SK-N-SH (cell line): ENCODE results near the gene PCSK6. TPM values are rescaled to one million over a fixed set of nuclear protein-coding genes. Genes with fewer than 3 reads are reported as not detected.

Experiments
- CTCF ChIA-PET: fragments of 300-600, 350-600 bp; formaldehyde crosslinking; extraction: SDS; loops from one replicate; lab custom pipeline; 2021; lab: Yijun Ruan, JAX
- POLR2A ChIA-PET: fragments of 350-600 bp; sonication (Branson Sonifier 250); formaldehyde crosslinking; extraction: SDS; loops from one replicate; lab custom pipeline; 2020; ENCODE audit warnings: antibody characterized with exemption, inconsistent platforms; lab: Yijun Ruan, JAX
- DNase-seq: peaks from one replicate; pipeline ENCODE4 v3.0.0; 2012
- H2AFZ ChIP-seq: fragments of 200-600 bp; sonication (generic); 2 replicates; pipeline ENCODE4 v1.8.1; 2016; ENCODE audit warnings: antibody characterized with exemption, mild to moderate bottlenecking, low read depth
- H3F3A ChIP-seq: fragments of 200-600 bp; sonication (generic); replicated peaks from 2 replicates; pipeline ENCODE3; 2016; ENCODE audit warnings: antibody characterized with exemption, mild to moderate bottlenecking; ENCODE audit not compliant: insufficient read depth
- H3K27ac ChIP-seq, 2 experiments: fragments of 200-500 bp in 1 of 2; fragments of 200-600 bp in 1 of 2; sonication (Bioruptor generic) in 1 of 2; sonication (generic), shearing (Covaris generic) in 1 of 2; 2 replicates each; pipeline versions ENCODE4 v1.5.1 to v1.6.1; 2014 to 2016; ENCODE audit warnings: low read depth in 2 of 2, inconsistent platforms in 1 of 2, low read length in 1 of 2, mild to moderate bottlenecking in 1 of 2, mixed read lengths in 1 of 2
- H3K27me3 ChIP-seq: fragments of 200-600 bp; sonication (generic), shearing (Covaris generic); 2 replicates; pipeline ENCODE4 v1.6.1; 2016; ENCODE audit warnings: mixed run types; ENCODE audit not compliant: insufficient read depth
- H3K36me3 ChIP-seq, 2 experiments: fragments of 200-500 bp in 1 of 2; fragments of 200-600 bp in 1 of 2; sonication (Bioruptor generic) in 1 of 2; sonication (generic) in 1 of 2; replicated peaks in 1 of 2; 2 replicates each; pipeline versions ENCODE3 to v1.5.1; 2014 to 2016; ENCODE audit warnings: low read length in 1 of 2, mild to moderate bottlenecking in 1 of 2; ENCODE audit not compliant: insufficient read depth in 2 of 2, control insufficient read depth in 1 of 2
- H3K4me1 ChIP-seq, 2 experiments: fragments of 200-500 bp in 1 of 2; fragments of 200-600 bp in 1 of 2; sonication (Bioruptor generic) in 1 of 2; sonication (generic), shearing (Covaris generic) in 1 of 2; 2 replicates each; pipeline versions ENCODE4 v1.5.1 to v1.6.1; 2014 to 2016; ENCODE audit warnings: low read depth in 1 of 2, low read length in 1 of 2, mixed run types in 1 of 2; ENCODE audit not compliant: insufficient read depth in 2 of 2, control insufficient read depth in 1 of 2
- H3K4me2 ChIP-seq: fragments of 200-600 bp; sonication (generic), shearing (Covaris generic); 2 replicates; pipeline ENCODE4 v1.6.1; 2017; ENCODE audit warnings: mixed run types
- H3K4me3 ChIP-seq, 2 experiments: fragments of 200-500 bp in 1 of 2; fragments of 200-600 bp in 1 of 2; sonication (Bioruptor generic) in 1 of 2; sonication (generic), shearing (Covaris generic) in 1 of 2; 2 replicates each; pipeline versions ENCODE4 v1.5.1 to v1.8.1; 2014 to 2016; ENCODE audit warnings: low read depth in 2 of 2, inconsistent platforms in 1 of 2, low read length in 1 of 2, mild to moderate bottlenecking in 1 of 2, mixed read lengths in 1 of 2, moderate library complexity in 1 of 2
- H3K79me2 ChIP-seq: fragments of 200-600 bp; sonication (generic); 2 replicates; pipeline ENCODE4 v1.8.1; 2017; ENCODE audit warnings: mild to moderate bottlenecking; ENCODE audit not compliant: insufficient read depth
- H3K9ac ChIP-seq: fragments of 200-600 bp; sonication (generic); 2 replicates; pipeline ENCODE4 v1.6.1; 2017; ENCODE audit warnings: mixed run types
- H3K9me2 ChIP-seq: fragments of 200-600 bp; sonication (generic); 2 replicates; pipeline ENCODE4 v1.6.1; 2017; ENCODE audit warnings: mixed run types
- H3K9me3 ChIP-seq: fragments of 200-600 bp; sonication (generic); 2 replicates; pipeline ENCODE4 v1.6.1; 2017; ENCODE audit warnings: mixed run types, mild to moderate bottlenecking, moderate library complexity
- H4K20me1 ChIP-seq: fragments of 200-600 bp; sonication (generic); 2 replicates; pipeline ENCODE4 v1.6.1; 2017; ENCODE audit warnings: mild to moderate bottlenecking, mixed run types; ENCODE audit not compliant: insufficient read depth
- CHD2 ChIP-seq: fragments of 150-350 bp; IDR thresholded peaks from 2 replicates; pipeline ENCODE4 v1.6.1; 2018; ENCODE audit warnings: low read length; ENCODE audit not compliant: partially characterized antibody
- EZH2phosphoT487 ChIP-seq: fragments of 200-600 bp; sonication (generic); IDR thresholded peaks from 2 replicates; pipeline ENCODE4 v1.6.1; 2017; ENCODE audit warnings: low read depth, mixed run types, mild to moderate bottlenecking, antibody characterized with exemption, moderate library complexity, borderline replicate concordance
- FOSL2 ChIP-seq: IDR thresholded peaks from 2 replicates; pipeline ENCODE4 v1.4.0; 2012; ENCODE audit warnings: low read depth, mild to moderate bottlenecking, moderate library complexity, borderline replicate concordance
- FOXM1 ChIP-seq: IDR thresholded peaks from 2 replicates; pipeline ENCODE4 v1.4.0; 2012; ENCODE audit warnings: low read depth, mild to moderate bottlenecking
- MEF2A ChIP-seq: IDR thresholded peaks from 2 replicates; pipeline ENCODE4 v1.4.0; 2012; ENCODE audit warnings: low read depth, borderline replicate concordance
- MXI1 ChIP-seq: IDR thresholded peaks from 2 replicates; pipeline ENCODE4 v1.6.1; 2012; ENCODE audit warnings: mild to moderate bottlenecking, low read depth, low read length, improper control_type of control experiment
- NFIC ChIP-seq: IDR thresholded peaks from 2 replicates; pipeline ENCODE4 v1.4.0; 2012; ENCODE audit warnings: borderline replicate concordance
- NRF1 ChIP-seq: IDR thresholded peaks from 2 replicates; pipeline ENCODE4 v1.6.1; 2012; ENCODE audit warnings: low read depth, mild to moderate bottlenecking, low read length
- POLR2AphosphoS5 ChIP-seq: IDR thresholded peaks from 2 replicates; pipeline ENCODE4 v1.6.1; 2012; ENCODE audit warnings: low read depth, low read length
- RAD21 ChIP-seq: IDR thresholded peaks from 2 replicates; pipeline ENCODE4 v1.6.1; 2012; ENCODE audit warnings: mild to moderate bottlenecking, low read length
- RCOR1 ChIP-seq: fragments of 150-350 bp; IDR thresholded peaks from 2 replicates; pipeline ENCODE4 v1.6.1; 2017; ENCODE audit warnings: antibody characterized with exemption, low read length
- RXRA ChIP-seq: IDR thresholded peaks from 2 replicates; pipeline ENCODE4 v1.4.0; 2012; ENCODE audit warnings: low read depth, mild to moderate bottlenecking, borderline replicate concordance
- SIN3A ChIP-seq: IDR thresholded peaks from 2 replicates; pipeline ENCODE4 v1.6.1; 2012; ENCODE audit warnings: low read depth, mild to moderate bottlenecking, low read length, moderate library complexity, borderline replicate concordance
- SMC3 ChIP-seq: IDR thresholded peaks from 2 replicates; pipeline ENCODE4 v1.6.1; 2012; ENCODE audit warnings: low read depth, low read length, improper control_type of control experiment
- WGBS: methylation state at CpG from one replicate; pipeline ENCODE4 v1.1.6; 2017; ENCODE audit warnings: low lambda C conversion rate; 5-methylcytosine and 5-hydroxymethylcytosine counted together
- polyA plus RNA-seq, 3 experiments: library from polyadenylated mRNA; depleted of rRNA; stranded (reverse); fragments of >200 nt; gene quantifications; 2 replicates each; pipeline ENCODE4 v1.2.3, GENCODE V29; 2012
- TF ChIP-seq, protein P1 (sequence below): IDR thresholded peaks from 2 replicates; pipeline ENCODE4; 2012
- TF ChIP-seq, protein P2 (sequence below): IDR thresholded peaks from 2 replicates; pipeline ENCODE4 v1.4.0; 2012; ENCODE audit warnings: low read depth, borderline replicate concordance
- TF ChIP-seq, protein P3 (sequence below): fragments of 150-350 bp; IDR thresholded peaks from 2 replicates; pipeline ENCODE4 v1.6.1; 2016; ENCODE audit warnings: mild to moderate bottlenecking, low read depth, low read length
- TF ChIP-seq, protein P4 (sequence below): IDR thresholded peaks from 2 replicates; pipeline ENCODE4 v1.4.0; 2012; ENCODE audit warnings: low read depth, borderline replicate concordance

PCSK6 gene
- polyA plus RNA-seq, 1 of the 3 experiments (the other 2 are of a cell fraction) = 0.03 TPM

- TF ChIP-seq MEF2A = no peak
- no peak for TF ChIP-seq NRF1
- TF ChIP-seq, protein P1, sequence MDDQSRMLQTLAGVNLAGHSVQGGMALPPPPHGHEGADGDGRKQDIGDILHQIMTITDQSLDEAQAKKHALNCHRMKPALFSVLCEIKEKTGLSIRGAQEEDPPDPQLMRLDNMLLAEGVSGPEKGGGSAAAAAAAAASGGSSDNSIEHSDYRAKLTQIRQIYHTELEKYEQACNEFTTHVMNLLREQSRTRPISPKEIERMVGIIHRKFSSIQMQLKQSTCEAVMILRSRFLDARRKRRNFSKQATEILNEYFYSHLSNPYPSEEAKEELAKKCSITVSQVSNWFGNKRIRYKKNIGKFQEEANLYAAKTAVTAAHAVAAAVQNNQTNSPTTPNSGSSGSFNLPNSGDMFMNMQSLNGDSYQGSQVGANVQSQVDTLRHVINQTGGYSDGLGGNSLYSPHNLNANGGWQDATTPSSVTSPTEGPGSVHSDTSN = no peak
- TF ChIP-seq RXRA = no peak
- TF ChIP-seq, protein P2, sequence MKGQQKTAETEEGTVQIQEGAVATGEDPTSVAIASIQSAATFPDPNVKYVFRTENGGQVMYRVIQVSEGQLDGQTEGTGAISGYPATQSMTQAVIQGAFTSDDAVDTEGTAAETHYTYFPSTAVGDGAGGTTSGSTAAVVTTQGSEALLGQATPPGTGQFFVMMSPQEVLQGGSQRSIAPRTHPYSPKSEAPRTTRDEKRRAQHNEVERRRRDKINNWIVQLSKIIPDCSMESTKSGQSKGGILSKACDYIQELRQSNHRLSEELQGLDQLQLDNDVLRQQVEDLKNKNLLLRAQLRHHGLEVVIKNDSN = no peak
- no peak for TF ChIP-seq CHD2
- TF ChIP-seq NFIC = no peak
- no peak for TF ChIP-seq SIN3A
Observed at GRCh38 chr15:101458158-101458900, 31.2 kb downstream of the PCSK6 start (continued).

GRCh38 chr15:101457696-101458095 lies 31.8 kb downstream of the PCSK6 start:
- no peaks in the 10 kb centered on the region for H3K9me2 ChIP-seq
- whole genome bisulfite sequencing = 52% methylated on average over 9 of the region's 9 CpGs
- H3K4me1 ChIP-seq = peaks cover 0 to 31% of the 10 kb centered on the region in 2 experiments; a peak in 1 of 4 replicates
- no peaks in the 10 kb centered on the region for H3K27me3 ChIP-seq
- no peaks in the 10 kb centered on the region for H4K20me1 ChIP-seq
- no peak for TF ChIP-seq RXRA
- TF ChIP-seq EZH2phosphoT487 = no peak
- TF ChIP-seq, protein P3, sequence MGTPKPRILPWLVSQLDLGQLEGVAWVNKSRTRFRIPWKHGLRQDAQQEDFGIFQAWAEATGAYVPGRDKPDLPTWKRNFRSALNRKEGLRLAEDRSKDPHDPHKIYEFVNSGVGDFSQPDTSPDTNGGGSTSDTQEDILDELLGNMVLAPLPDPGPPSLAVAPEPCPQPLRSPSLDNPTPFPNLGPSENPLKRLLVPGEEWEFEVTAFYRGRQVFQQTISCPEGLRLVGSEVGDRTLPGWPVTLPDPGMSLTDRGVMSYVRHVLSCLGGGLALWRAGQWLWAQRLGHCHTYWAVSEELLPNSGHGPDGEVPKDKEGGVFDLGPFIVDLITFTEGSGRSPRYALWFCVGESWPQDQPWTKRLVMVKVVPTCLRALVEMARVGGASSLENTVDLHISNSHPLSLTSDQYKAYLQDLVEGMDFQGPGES = no peak
- no peak for TF ChIP-seq RCOR1
- TF ChIP-seq, protein P4, sequence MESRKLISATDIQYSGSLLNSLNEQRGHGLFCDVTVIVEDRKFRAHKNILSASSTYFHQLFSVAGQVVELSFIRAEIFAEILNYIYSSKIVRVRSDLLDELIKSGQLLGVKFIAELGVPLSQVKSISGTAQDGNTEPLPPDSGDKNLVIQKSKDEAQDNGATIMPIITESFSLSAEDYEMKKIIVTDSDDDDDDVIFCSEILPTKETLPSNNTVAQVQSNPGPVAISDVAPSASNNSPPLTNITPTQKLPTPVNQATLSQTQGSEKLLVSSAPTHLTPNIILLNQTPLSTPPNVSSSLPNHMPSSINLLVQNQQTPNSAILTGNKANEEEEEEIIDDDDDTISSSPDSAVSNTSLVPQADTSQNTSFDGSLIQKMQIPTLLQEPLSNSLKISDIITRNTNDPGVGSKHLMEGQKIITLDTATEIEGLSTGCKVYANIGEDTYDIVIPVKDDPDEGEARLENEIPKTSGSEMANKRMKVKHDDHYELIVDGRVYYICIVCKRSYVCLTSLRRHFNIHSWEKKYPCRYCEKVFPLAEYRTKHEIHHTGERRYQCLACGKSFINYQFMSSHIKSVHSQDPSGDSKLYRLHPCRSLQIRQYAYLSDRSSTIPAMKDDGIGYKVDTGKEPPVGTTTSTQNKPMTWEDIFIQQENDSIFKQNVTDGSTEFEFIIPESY = no peak
- no peak for TF ChIP-seq SMC3
- no peak for TF ChIP-seq RAD21
- TF ChIP-seq MXI1 = no peak
- TF ChIP-seq MEF2A = no peak
- TF ChIP-seq POLR2AphosphoS5 = no peak
- no peak for TF ChIP-seq FOSL2
- TF ChIP-seq FOXM1 = no peak
- no peak for TF ChIP-seq NFIC
- TF ChIP-seq, all 33 proteins: peak for 0
- Histone ChIP-seq H3F3A (no peaks in the 10 kb centered on the region), H3K4me3 (no peak overlapping the region), H3K79me2 (no peaks in the 10 kb centered on the region), H2AFZ (no peak overlapping the region), H3K9ac (no peak overlapping the region), H3K9me3 (no peaks in the 10 kb centered on the region), H3K36me3 (no peaks in the 10 kb centered on the region), H3K4me2 (no peak overlapping the region), H3K27ac (no peak overlapping the region)
- ChIA-PET POLR2A (no interaction called here), CTCF (interaction anchor here (0.9 kb wide), 1 partner anchor 63 kb away, joined by 3 read pairs; no protein-coding TSS in a partner anchor)
- DNase-seq = no peak
